Natural killer cell (primary cell): ENCODE results near the gene TTC38. TPM values are rescaled to one million over a fixed set of nuclear protein-coding genes. Genes with fewer than 3 reads are reported as not detected.

Experiments
- ATAC-seq, 3 donors: fragments of 150-1000 bp in 2 of 3; fragments of 200-7000 bp in 1 of 3; cut with Tn5 transposase; 1 replicate in 1 of 3; 2 replicates in 2 of 3; pipeline ENCODE4 v1.10.0; 2021; ENCODE audit warnings: mild to moderate bottlenecking in 2 of 3, moderate library complexity in 2 of 3
- DNase-seq, 2 donors: peaks; one replicate each; pipeline versions ENCODE4 v3.0.0 to v3.0.0-alpha.2; 2013 to 2021; ENCODE audit warnings: mixed read lengths in 1 of 2
- H3K27ac ChIP-seq: one replicate; pipeline ENCODE4 v1.5.1; 2013; ENCODE audit warnings: mild to moderate bottlenecking, low read length
- H3K27me3 ChIP-seq: one replicate; pipeline ENCODE4 v1.6.1; 2013; ENCODE audit warnings: low read length; ENCODE audit not compliant: control insufficient read depth, insufficient read depth
- H3K36me3 ChIP-seq: one replicate; pipeline ENCODE4 v1.6.1; 2013; ENCODE audit warnings: low read length; ENCODE audit not compliant: control insufficient read depth, insufficient read depth
- H3K4me1 ChIP-seq: one replicate; pipeline ENCODE4 v1.6.1; 2013; ENCODE audit warnings: low read length; ENCODE audit not compliant: control insufficient read depth, insufficient read depth
- H3K4me3 ChIP-seq: one replicate; pipeline ENCODE4 v1.5.1; 2013; ENCODE audit warnings: low read length
- H3K9me3 ChIP-seq: one replicate; pipeline ENCODE4 v1.6.1; 2013; ENCODE audit warnings: low read length; ENCODE audit not compliant: control insufficient read depth, insufficient read depth
- H3K27ac Mint-ChIP-seq, 2 donors: one replicate each; pipeline ENCODE4 v1.8.0; 2022; ENCODE audit warnings: mild to moderate bottlenecking in 2 of 2, mixed read lengths in 2 of 2, moderate library complexity in 1 of 2
- H3K27me3 Mint-ChIP-seq, 2 donors: one replicate each; pipeline ENCODE4 v1.8.0; 2022; ENCODE audit warnings: low read depth in 2 of 2, mixed read lengths in 2 of 2
- H3K36me3 Mint-ChIP-seq: one replicate; pipeline ENCODE4 v1.8.0; 2022; ENCODE audit warnings: mixed read lengths
- H3K4me1 Mint-ChIP-seq, 2 donors: one replicate each; pipeline ENCODE4 v1.8.0; 2022; ENCODE audit warnings: mixed read lengths in 2 of 2
- H3K4me3 Mint-ChIP-seq: one replicate; pipeline ENCODE4 v1.8.0; 2022; ENCODE audit warnings: mild to moderate bottlenecking, moderate library complexity, mixed read lengths
- H3K9me3 Mint-ChIP-seq, 2 donors: one replicate each; pipeline ENCODE4 v1.8.0; 2022; ENCODE audit warnings: mixed read lengths in 2 of 2
- WGBS: methylation state at CpG from one replicate; pipeline ENCODE4 v1.1.7; 2013; ENCODE audit warnings: missing lambda C conversion rate; ENCODE audit not compliant: insufficient coverage; 5-methylcytosine and 5-hydroxymethylcytosine counted together
- intact Hi-C: fragments of 100-400 bp; cut with micrococcal nuclease; formaldehyde crosslinking; loops from one replicate; pipeline ENCODE4 v1.14.2; 2022
- total RNA-seq, 4 donors: library from RNA; stranded (reverse); fragments of 120-200 nt in 1 of 4; gene quantifications; one replicate each; pipeline versions ENCODE4 v1.2.3 to v1.2.4, GENCODE V29; 2013 to 2022
- TF ChIP-seq, protein P1 (sequence below): fragments of 200-600 bp; IDR thresholded peaks from one replicate; pipeline ENCODE4 v1.8.0; 2022; ENCODE audit warnings: antibody characterized with exemption

Gene TTC38
- total RNA-seq, 3 donors from 2014 or later (not counting 1 experiment from before 2014, with no cell fraction given), result 251 to 313 (median 312) TPM

DNA sequence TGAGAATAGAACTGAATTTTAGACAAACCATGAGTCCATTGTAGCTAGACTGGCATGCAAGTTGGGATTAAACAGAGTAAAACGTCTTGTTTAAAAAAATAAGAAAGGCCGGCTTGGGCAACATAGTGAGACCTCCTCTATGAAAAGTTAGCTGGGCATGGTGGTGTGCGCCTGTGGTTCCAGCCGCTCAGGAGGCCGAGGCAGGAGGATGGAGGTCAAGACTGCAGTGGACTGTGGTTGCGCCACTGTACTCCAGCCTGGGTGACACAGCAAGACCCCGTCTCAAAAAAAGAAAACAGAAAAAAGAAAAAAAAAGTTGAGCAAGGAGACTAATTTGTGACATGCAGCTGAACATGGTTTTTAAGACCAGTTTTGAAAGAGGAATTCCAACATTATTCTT lies 41.2 kb upstream of the TTC38 start:
- Histone ChIP-seq H3K36me3 (peaks cover 4% of the 10 kb centered on the region), H3K4me3 (no peak overlapping the region), H3K4me1 (peaks cover 8% of the 10 kb centered on the region), H3K9me3 (no peaks in the 10 kb centered on the region), H3K27ac (no peak overlapping the region), H3K27me3 (no peaks in the 10 kb centered on the region)
- TF ChIP-seq, protein P1, sequence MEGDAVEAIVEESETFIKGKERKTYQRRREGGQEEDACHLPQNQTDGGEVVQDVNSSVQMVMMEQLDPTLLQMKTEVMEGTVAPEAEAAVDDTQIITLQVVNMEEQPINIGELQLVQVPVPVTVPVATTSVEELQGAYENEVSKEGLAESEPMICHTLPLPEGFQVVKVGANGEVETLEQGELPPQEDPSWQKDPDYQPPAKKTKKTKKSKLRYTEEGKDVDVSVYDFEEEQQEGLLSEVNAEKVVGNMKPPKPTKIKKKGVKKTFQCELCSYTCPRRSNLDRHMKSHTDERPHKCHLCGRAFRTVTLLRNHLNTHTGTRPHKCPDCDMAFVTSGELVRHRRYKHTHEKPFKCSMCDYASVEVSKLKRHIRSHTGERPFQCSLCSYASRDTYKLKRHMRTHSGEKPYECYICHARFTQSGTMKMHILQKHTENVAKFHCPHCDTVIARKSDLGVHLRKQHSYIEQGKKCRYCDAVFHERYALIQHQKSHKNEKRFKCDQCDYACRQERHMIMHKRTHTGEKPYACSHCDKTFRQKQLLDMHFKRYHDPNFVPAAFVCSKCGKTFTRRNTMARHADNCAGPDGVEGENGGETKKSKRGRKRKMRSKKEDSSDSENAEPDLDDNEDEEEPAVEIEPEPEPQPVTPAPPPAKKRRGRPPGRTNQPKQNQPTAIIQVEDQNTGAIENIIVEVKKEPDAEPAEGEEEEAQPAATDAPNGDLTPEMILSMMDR, result no peak
- ATAC-seq, result no peak
- 97% methylated on average over 7 of the region's 7 CpGs for WGBS
- intact Hi-C loops, result no loop called here
- DNase-seq, result no peak
- H3K27me3 Mint-ChIP-seq, result no peaks in the 10 kb centered on the region
- no peaks in the 10 kb centered on the region for H3K36me3 Mint-ChIP-seq
- H3K4me1 Mint-ChIP-seq, result no peaks in the 10 kb centered on the region
- H3K4me3 Mint-ChIP-seq, result no peak overlapping the region
- H3K27ac Mint-ChIP-seq, result no peak overlapping the region
- no peaks in the 10 kb centered on the region for H3K9me3 Mint-ChIP-seq

DNA sequence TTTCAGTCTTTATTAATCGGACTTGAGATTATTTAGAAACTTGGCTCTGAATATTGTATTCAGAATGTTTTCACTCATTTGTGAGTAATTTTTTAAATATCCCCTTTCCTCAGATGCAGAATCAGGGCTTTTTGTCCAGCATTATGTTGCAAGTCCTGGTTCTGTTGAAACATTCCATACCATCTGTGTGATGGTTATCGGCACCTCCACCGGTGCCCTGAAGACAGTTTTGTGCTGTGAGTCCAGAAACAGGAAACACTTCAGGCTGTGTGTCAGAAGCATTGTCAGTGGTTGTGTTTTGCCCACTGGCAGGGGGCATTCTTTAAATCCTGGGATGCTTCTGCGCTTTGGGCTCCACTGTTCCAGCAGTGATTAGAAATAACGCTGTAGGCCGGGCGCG lies 38.1 kb upstream of the TTC38 start:
- Mint-ChIP-seq H3K4me1 (no peaks in the 10 kb centered on the region), H3K4me3 (no peak overlapping the region), H3K9me3 (no peaks in the 10 kb centered on the region), H3K27me3 (no peaks in the 10 kb centered on the region), H3K27ac (no peak overlapping the region), H3K36me3 (no peaks in the 10 kb centered on the region)
- Histone ChIP-seq H3K4me1 (peaks cover 8% of the 10 kb centered on the region), H3K27ac (no peak overlapping the region), H3K4me3 (no peak overlapping the region), H3K36me3 (peaks cover 4% of the 10 kb centered on the region), H3K27me3 (no peaks in the 10 kb centered on the region), H3K9me3 (no peaks in the 10 kb centered on the region)
- WGBS, result 91% methylated on average over 8 of the region's 8 CpGs
- no peak for ATAC-seq
- TF ChIP-seq, protein P1, result no peak
- intact Hi-C loops, result no loop called here
- DNase-seq, result no peak

DNA sequence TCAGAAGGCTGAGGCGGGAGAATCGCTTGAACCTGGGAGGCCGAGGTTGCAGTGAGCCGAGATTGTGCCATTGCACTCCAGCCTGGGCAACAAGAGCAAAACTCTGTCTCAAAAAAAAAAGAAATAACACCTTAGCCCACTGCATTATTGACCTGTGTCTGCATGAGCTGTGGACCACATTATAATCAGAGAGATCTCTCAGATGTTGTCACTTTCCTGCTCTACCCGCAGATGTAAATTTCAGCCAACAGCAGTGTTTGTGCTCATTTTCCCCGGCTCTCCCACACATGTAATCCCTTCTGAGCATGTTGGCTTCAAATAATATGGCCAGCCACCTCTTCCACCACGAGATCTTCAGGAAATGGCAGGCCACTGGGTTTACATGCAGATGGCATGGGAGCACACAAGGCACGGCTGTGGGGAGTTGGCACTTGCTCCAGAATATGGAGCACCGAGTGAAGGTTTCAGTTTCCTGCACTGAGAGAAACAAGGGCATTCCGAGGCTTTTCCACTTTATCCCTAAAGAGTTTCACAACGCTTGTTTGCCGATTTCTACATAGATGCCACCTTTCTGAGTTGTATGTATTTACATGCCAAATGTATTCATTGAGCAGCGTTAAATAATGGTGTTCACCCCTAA lies 37.4 kb upstream of the TTC38 start:
- Mint-ChIP-seq H3K4me1 (no peaks in the 10 kb centered on the region), H3K27ac (no peak overlapping the region), H3K4me3 (peak overlapping the region; percentile 21), H3K9me3 (no peaks in the 10 kb centered on the region), H3K36me3 (peaks cover 7% of the 10 kb centered on the region), H3K27me3 (no peaks in the 10 kb centered on the region)
- intact Hi-C loops, result no loop called here
- Histone ChIP-seq H3K4me1 (peaks cover 8% of the 10 kb centered on the region), H3K27ac (no peak overlapping the region), H3K27me3 (no peaks in the 10 kb centered on the region), H3K9me3 (no peaks in the 10 kb centered on the region), H3K36me3 (peaks cover 6% of the 10 kb centered on the region), H3K4me3 (no peak overlapping the region)
- TF ChIP-seq, protein P1, result no peak
- whole genome bisulfite sequencing, result 81% methylated on average over 13 of the region's 13 CpGs
- DNase-seq (no peak), ATAC-seq (peak in 1 of 3 donors; percentile 78)

DNA sequence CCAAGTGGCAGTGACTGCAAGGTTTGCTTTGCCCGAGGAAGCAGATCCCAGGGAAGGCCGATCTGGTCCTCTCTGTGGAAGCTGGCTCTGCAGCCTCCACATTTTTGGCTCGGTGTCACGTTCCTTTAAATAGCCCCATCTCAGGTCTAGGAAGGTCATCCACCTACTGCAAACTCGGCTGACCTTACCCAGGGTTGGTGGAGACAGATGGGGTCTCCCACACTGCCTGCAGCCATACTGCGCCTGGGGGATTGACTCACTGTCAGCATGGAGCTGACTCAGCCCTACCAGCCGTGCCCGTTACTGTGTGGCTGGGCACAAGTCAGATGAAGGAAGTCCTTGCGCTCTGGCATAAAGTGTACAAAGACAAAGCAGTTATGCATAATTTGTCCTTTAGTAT lies 34.6 kb upstream of the TTC38 start:
- H3K4me1 Mint-ChIP-seq, result peaks cover 0 to under 1% of the 10 kb centered on the region in 2 donors
- H3K27ac Mint-ChIP-seq, result no peak overlapping the region
- ATAC-seq (peak in 1 of 3 donors; percentile 32), DNase-seq (no peak)
- Histone ChIP-seq H3K27me3 (no peaks in the 10 kb centered on the region), H3K4me1 (peaks cover 8% of the 10 kb centered on the region), H3K9me3 (no peaks in the 10 kb centered on the region), H3K27ac (no peak overlapping the region), H3K4me3 (no peak overlapping the region), H3K36me3 (peaks cover 6% of the 10 kb centered on the region)
- no peak overlapping the region for H3K4me3 Mint-ChIP-seq
- no peaks in the 10 kb centered on the region for H3K27me3 Mint-ChIP-seq
- intact Hi-C loops, result no loop called here
- TF ChIP-seq, protein P1, result no peak
- H3K36me3 Mint-ChIP-seq, result peaks cover 8% of the 10 kb centered on the region
- H3K9me3 Mint-ChIP-seq, result no peaks in the 10 kb centered on the region
- WGBS, result 75% methylated on average over 9 of the region's 9 CpGs
